PC-9 (cell line): ENCODE data around the gene PCDH1. TPM values are rescaled to one million over a fixed set of nuclear protein-coding genes. Genes with fewer than 3 reads are reported as not detected.

Experiments used
- BruUV-seq: library from RNA; stranded (reverse); fragments of 400-500 nt; replicated peaks from 2 replicates; lab custom pipeline; 2021; lab: Mats Ljungman, UMichigan
- CTCF ChIA-PET: fragments of 300-600 bp; sonication (Branson Sonifier 250); formaldehyde crosslinking; loops from one replicate; lab custom pipeline; 2022; ENCODE audit warnings: antibody characterized with exemption; lab: Charles Lee
- POLR2A ChIA-PET: fragments of 300-600 bp; sonication (Branson Sonifier 250); formaldehyde crosslinking; loops from one replicate; lab custom pipeline; 2022; ENCODE audit warnings: antibody characterized with exemption; ENCODE audit not compliant: unreplicated experiment; lab: Charles Lee
- DNase-seq, 2 experiments: peaks; one replicate each; pipeline versions ENCODE4 v3.0.0 to v3.0.0-alpha.2; 2015 to 2022; ENCODE audit warnings: mixed read lengths in 1 of 2
- H2AFZ ChIP-seq: fragments of 200-600 bp; sonication (generic); 2 replicates; pipeline ENCODE4 v1.8.1; 2017; ENCODE audit warnings: antibody characterized with exemption
- H3F3A ChIP-seq: fragments of 200-600 bp; sonication (generic); 2 replicates; pipeline ENCODE4 v1.8.1; 2017; ENCODE audit warnings: antibody characterized with exemption, mild to moderate bottlenecking, low read depth; ENCODE audit not compliant: insufficient read depth
- H3K27ac ChIP-seq: fragments of 200-600 bp; sonication (generic); 2 replicates; pipeline ENCODE4 v1.6.1; 2016; ENCODE audit warnings: mixed run types
- H3K27me3 ChIP-seq: fragments of 200-600 bp; sonication (generic); 2 replicates; pipeline ENCODE4 v1.6.1; 2016; ENCODE audit warnings: low read depth, mixed run types; ENCODE audit not compliant: insufficient read depth
- H3K36me3 ChIP-seq: fragments of 200-600 bp; sonication (generic); 2 replicates; pipeline ENCODE4 v1.6.1; 2016; ENCODE audit warnings: low read depth, mixed run types
- H3K4me1 ChIP-seq: fragments of 200-600 bp; sonication (generic); replicated peaks from 2 replicates; pipeline ENCODE4 v1.6.1; 2016; ENCODE audit warnings: mixed run types; ENCODE audit not compliant: insufficient read depth
- H3K4me2 ChIP-seq: fragments of 200-600 bp; sonication (generic); 2 replicates; pipeline ENCODE4 v1.6.1; 2017; ENCODE audit warnings: mixed run types
- H3K4me3 ChIP-seq: fragments of 200-600 bp; sonication (generic); 2 replicates; pipeline ENCODE4 v1.6.1; 2016; ENCODE audit warnings: mixed run types
- H3K79me2 ChIP-seq: fragments of 200-600 bp; sonication (generic); 2 replicates; pipeline ENCODE4 v1.6.1; 2017; ENCODE audit warnings: low read depth, mixed run types
- H3K9me2 ChIP-seq: fragments of 200-600 bp; sonication (generic); 2 replicates; pipeline ENCODE4 v1.8.1; 2017; ENCODE audit warnings: mild to moderate bottlenecking; ENCODE audit not compliant: insufficient read depth
- H3K9me3 ChIP-seq: fragments of 200-600 bp; sonication (generic); 2 replicates; pipeline ENCODE4 v1.8.1; 2016; ENCODE audit warnings: low read depth; ENCODE audit not compliant: insufficient read depth
- H4K20me1 ChIP-seq: fragments of 200-600 bp; sonication (generic); 2 replicates; pipeline ENCODE4 v1.8.1; 2017; ENCODE audit not compliant: insufficient read depth
- EZH2 ChIP-seq: fragments of 200-600 bp; sonication (generic); IDR thresholded peaks from 2 replicates; pipeline ENCODE4 v1.8.0; 2017; ENCODE audit warnings: antibody characterized with exemption, low read depth
- intact Hi-C: fragments of 100-400 bp; cut with micrococcal nuclease; formaldehyde crosslinking; loops from one replicate; pipeline ENCODE4 v1.10.0; 2022; ENCODE audit not compliant: unreplicated experiment
- total RNA-seq: library from RNA; stranded (reverse); gene quantifications from 2 replicates; pipeline ENCODE4 v1.2.3, GENCODE V29; 2021
- TF ChIP-seq, protein P1 (sequence below): fragments of 200-600 bp; sonication (generic); conservative IDR thresholded peaks from 2 replicates; pipeline ENCODE4 v1.6.1; 2017; ENCODE audit warnings: mixed run types, antibody characterized with exemption, mild to moderate bottlenecking, moderate library complexity

Gene PCDH1
- total RNA-seq, 1 experiment from 2014 or later, result 88.5 TPM

DNA sequence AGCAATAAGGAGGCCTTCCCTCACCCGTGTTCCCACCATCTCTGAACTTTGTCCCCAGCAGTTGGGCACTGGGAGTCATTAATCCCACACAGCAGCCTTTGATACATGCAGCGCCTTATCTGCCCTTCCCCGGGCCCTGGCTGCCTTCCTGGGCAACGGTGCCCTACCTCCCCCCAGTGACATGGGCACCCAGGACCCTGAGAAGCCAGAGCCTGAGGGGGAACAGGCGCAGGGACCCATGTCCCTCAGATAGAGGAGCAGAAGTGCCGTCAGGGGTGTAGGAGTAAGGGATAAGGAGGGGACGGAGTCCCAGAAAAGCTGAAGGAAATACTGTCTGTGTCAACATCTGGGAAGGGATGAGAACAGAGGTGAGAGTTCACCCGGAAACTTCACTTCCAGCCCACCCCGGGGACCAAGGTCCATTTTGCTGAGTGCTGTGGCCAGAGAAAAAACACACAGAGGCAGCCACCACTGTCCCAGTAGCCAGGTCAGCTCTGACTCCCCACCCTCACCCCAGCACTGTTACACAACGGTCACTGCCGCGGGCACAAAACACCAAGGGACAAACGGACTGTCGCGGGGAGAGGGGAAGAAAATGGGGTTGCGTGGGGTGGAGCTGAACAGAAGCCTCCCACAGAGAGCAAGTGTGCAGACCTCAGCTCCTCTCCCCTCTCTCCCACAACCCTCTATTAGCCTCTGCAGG lies 3.8 kb downstream of the PCDH1 start:
- Histone ChIP-seq H2AFZ (no peak overlapping the region), H4K20me1 (peaks cover 56% of the 10 kb centered on the region), H3K4me1 (peaks cover 67% of the 10 kb centered on the region), H3K4me3 (peak overlapping the region; percentile 99), H3K9me2 (no peaks in the 10 kb centered on the region), H3K36me3 (peaks cover 19% of the 10 kb centered on the region), H3K79me2 (peaks cover 86% of the 10 kb centered on the region), H3K4me2 (peak overlapping the region; percentile 84), H3F3A (peaks cover 42% of the 10 kb centered on the region), H3K9me3 (no peaks in the 10 kb centered on the region), H3K27ac (peak overlapping the region; percentile 14; the same call in 1 of the 2 replicates), H3K27me3 (no peaks in the 10 kb centered on the region)
- intact Hi-C loops, result no loop called here
- CTCF ChIA-PET, result no interaction called here
- no peak for TF ChIP-seq EZH2
- TF ChIP-seq, protein P1, sequence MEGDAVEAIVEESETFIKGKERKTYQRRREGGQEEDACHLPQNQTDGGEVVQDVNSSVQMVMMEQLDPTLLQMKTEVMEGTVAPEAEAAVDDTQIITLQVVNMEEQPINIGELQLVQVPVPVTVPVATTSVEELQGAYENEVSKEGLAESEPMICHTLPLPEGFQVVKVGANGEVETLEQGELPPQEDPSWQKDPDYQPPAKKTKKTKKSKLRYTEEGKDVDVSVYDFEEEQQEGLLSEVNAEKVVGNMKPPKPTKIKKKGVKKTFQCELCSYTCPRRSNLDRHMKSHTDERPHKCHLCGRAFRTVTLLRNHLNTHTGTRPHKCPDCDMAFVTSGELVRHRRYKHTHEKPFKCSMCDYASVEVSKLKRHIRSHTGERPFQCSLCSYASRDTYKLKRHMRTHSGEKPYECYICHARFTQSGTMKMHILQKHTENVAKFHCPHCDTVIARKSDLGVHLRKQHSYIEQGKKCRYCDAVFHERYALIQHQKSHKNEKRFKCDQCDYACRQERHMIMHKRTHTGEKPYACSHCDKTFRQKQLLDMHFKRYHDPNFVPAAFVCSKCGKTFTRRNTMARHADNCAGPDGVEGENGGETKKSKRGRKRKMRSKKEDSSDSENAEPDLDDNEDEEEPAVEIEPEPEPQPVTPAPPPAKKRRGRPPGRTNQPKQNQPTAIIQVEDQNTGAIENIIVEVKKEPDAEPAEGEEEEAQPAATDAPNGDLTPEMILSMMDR, result no peak
- BruUV-seq, result no TSS peak
- DNase-seq, result peak in 1 of 2 experiments; percentile 24
- POLR2A ChIA-PET, result no interaction called here

DNA sequence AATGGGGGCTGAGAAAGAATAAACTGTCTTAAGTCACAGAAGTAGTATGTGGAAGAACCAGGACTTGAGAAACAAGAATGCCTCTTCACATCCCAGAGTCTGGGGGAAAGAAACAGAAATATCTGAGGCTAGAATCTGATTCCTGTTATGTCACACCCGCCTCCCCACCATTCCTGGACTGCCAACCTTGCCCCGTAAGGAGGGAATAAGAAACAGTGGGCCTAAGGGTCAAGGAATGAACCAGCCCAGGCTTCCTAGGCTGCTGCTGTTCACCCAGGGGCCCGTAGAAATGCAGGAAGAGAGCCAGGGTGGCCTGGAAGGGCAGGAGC lies 4.3 kb downstream of the PCDH1 start:
- TF ChIP-seq, protein P1, result no peak
- no peak for TF ChIP-seq EZH2
- H3K27ac ChIP-seq, result peak overlapping the region; percentile 14; the same call in 1 of the 2 replicates
- H4K20me1 ChIP-seq, result peaks cover 61% of the 10 kb centered on the region
- H3K4me3 ChIP-seq, result peak overlapping the region; percentile 99; the same call in 1 of the 2 replicates
- H3K27me3 ChIP-seq, result no peaks in the 10 kb centered on the region
- peaks cover 69% of the 10 kb centered on the region for H3K4me1 ChIP-seq
- no peak for DNase-seq
- peaks cover 20% of the 10 kb centered on the region for H3K36me3 ChIP-seq
- intact Hi-C loops, result no loop called here
- no peaks in the 10 kb centered on the region for H3K9me2 ChIP-seq
- H3K4me2 ChIP-seq, result peak overlapping the region; percentile 84
- no peak overlapping the region for H2AFZ ChIP-seq
- ChIA-PET CTCF (no interaction called here), POLR2A (no interaction called here)
- BruUV-seq, result no TSS peak
- peaks cover 42% of the 10 kb centered on the region for H3F3A ChIP-seq
- peaks cover 91% of the 10 kb centered on the region for H3K79me2 ChIP-seq
- no peaks in the 10 kb centered on the region for H3K9me3 ChIP-seq

DNA sequence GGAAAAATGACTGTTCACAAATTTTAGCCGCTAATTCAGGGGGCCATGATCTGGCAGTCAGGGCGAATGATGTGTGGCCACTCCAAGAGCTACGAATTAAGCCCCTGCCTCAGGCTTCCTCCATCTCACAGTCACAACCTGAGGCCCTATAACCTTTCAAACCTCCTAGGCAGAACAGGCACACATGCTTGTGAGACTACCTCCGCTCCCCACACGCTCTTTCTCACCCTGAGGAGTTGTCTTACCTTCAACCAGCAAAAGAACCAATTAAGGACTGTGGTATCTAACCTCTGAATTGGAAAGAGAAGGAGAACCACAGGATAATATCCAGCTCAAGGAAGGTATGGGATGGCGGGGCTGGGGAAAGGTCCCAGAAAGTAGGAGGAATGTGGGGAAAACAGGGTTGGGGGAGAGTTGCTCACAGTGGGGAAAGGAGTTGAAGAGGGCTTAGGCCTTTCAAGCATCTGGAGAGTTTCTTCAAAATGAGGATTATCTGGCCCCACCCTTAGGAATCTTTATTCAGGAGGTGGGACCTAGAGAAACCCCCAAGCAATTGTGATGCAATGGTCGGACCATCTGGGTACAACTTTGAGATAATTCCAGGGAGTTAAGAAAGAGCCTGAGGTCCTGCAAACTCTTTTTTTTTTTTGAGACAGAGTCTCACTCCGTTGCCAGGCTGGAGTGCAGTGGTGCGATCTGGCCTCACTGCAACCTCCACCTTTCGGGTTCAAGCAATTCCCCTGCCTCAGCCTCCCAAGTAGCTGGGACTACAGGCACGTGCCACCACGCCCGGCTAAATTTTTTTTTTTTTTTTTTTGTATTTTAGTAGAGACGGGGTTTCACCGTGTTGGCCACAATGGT lies 5.5 kb downstream of the PCDH1 start:
- Histone ChIP-seq H4K20me1 (peaks cover 66% of the 10 kb centered on the region), H3K9me2 (no peaks in the 10 kb centered on the region), H3K4me2 (peak overlapping the region; percentile 41), H3K9me3 (no peaks in the 10 kb centered on the region), H3K4me3 (no peak overlapping the region), H3K36me3 (peaks cover 26% of the 10 kb centered on the region), H3K4me1 (peaks cover 77% of the 10 kb centered on the region), H3K79me2 (peaks cover 100% of the 10 kb centered on the region), H3F3A (peaks cover 48% of the 10 kb centered on the region), H3K27ac (peak overlapping the region; percentile 73), H2AFZ (no peak overlapping the region), H3K27me3 (no peaks in the 10 kb centered on the region)
- ChIA-PET CTCF (no interaction called here), POLR2A (no interaction called here)
- intact Hi-C loops, result no loop called here
- DNase-seq, result no peak
- TF ChIP-seq, protein P1, result no peak
- no peak for TF ChIP-seq EZH2
- no TSS peak for BruUV-seq
